ENCODE results near the gene TMEM131.
"Not testable (repeated sequence)": the region's sequence is repeated elsewhere in the genome, so short reads cannot be mapped to it uniquely, and the experiment has no call there.

DNA sequence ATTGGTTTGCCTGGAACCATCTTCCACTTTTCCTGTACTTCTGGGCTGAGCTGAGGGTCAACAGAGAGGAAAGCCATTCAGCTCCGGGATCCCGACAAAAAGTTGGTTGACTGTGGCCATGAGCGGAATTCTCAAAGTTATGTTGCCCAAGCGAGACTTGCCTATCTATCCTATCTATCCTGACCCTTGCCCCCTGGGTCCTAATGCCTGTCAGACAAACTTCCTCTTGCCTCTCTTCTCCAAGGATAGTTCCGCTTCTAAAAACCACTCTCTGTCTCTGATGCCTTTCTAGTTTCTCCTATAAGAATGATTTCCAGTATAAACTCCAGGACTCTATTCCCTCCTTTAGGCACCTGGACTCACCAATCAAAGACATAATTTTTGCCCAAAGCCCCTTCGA is 173.9 kb downstream of the TMEM131 start:
- TF ChIP-seq HDAC2 (IDR thresholded peaks at IDR 0.05; ENCODE audit: borderline replicate concordance in 1 of 2, low read depth in 2 of 2, low read length in 2 of 2); MAFK (IDR thresholded peaks at IDR 0.05; ENCODE audit: low read depth, low read length); POLR2A (IDR thresholded peaks at IDR 0.05; ENCODE audit: control extremely low read depth in 1 of 2, low read depth in 2 of 2, low read length in 2 of 2); TAF1 (IDR thresholded peaks at IDR 0.05; ENCODE audit: low read depth, low read length); MAX (IDR thresholded peaks at IDR 0.05); CHD2 (IDR thresholded peaks at IDR 0.05; ENCODE audit: low read length); RAD21 (IDR thresholded peaks at IDR 0.05 in 1 of 2, conservative IDR thresholded peaks at IDR 0.05 in 1 of 2; ENCODE audit: low read depth in 2 of 2, low read length in 2 of 2); KDM5A (IDR thresholded peaks at IDR 0.05; ENCODE audit: low read length); EZH2 (IDR thresholded peaks at IDR 0.05; ENCODE audit: low read depth, low read length, severe bottlenecking); RNF2 (IDR thresholded peaks at IDR 0.05; ENCODE audit: borderline replicate concordance, low read depth, low read length, missing control alignments, poor library complexity, severe bottlenecking): not testable (repeated sequence)
- TF ChIP-seq, protein P1, sequence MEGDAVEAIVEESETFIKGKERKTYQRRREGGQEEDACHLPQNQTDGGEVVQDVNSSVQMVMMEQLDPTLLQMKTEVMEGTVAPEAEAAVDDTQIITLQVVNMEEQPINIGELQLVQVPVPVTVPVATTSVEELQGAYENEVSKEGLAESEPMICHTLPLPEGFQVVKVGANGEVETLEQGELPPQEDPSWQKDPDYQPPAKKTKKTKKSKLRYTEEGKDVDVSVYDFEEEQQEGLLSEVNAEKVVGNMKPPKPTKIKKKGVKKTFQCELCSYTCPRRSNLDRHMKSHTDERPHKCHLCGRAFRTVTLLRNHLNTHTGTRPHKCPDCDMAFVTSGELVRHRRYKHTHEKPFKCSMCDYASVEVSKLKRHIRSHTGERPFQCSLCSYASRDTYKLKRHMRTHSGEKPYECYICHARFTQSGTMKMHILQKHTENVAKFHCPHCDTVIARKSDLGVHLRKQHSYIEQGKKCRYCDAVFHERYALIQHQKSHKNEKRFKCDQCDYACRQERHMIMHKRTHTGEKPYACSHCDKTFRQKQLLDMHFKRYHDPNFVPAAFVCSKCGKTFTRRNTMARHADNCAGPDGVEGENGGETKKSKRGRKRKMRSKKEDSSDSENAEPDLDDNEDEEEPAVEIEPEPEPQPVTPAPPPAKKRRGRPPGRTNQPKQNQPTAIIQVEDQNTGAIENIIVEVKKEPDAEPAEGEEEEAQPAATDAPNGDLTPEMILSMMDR (IDR thresholded peaks at IDR 0.05; ENCODE audit: control extremely low read depth in 1 of 3, insufficient read depth in 1 of 3, low read depth in 1 of 3, low read length in 3 of 3): not testable (repeated sequence)

All from H1 (cell line).